ENCODE measurements around the gene G6PC3.

Gene G6PC3

DNA sequence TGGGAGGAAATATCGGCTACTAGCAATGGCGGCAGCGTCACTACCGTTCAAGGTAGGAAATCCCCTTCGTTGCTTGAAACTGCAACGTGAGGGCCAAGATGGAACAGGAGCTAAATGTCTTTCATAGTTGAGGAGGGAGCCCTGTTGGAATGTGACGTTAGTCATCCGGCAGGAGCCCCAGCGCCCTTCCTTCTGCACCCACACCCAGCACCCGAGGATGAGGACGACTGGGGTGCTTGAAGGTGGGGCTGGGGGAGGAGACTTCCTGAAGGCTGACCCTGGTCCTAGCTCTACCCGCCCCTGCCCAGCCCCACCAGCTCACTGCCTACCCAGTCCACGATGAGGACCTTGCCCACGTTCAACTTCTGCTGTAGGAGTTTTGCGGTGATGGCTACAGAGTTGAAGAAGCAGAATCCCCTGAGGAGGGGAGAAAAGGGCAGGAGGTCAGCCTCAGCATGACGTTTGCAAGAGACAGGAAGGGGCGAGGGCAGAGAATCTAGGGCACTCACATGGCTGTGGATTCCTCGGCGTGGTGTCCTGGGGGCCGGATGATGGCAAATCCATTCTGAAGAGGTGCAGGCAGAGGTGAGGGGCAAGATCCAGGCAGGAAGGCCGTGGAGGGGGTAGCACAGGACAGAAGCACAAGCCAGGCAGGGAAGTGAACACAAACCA lies 11.9 kb downstream of the G6PC3 start:
- Histone ChIP-seq H3K36me3 (ENCODE audit: insufficient read depth, low read length) (peaks cover 50% of the 10 kb centered on the region), H3K4me1 (ENCODE audit: insufficient read depth, low read length) (peaks cover 27% of the 10 kb centered on the region), H2AFZ (ENCODE audit: low read depth, low read length) (no peak overlapping the region), H3K4me3 (ENCODE audit: low read length) (no peak overlapping the region), H3K9me3 (ENCODE audit: low read length) (no peaks in the 10 kb centered on the region), H3K27me3 (ENCODE audit: insufficient read depth, low read length) (no peaks in the 10 kb centered on the region)

- no peaks in the 10 kb centered on the region for H3K9me3 ChIP-seq (ENCODE audit: low read length)
- H3K27me3 ChIP-seq (ENCODE audit: insufficient read depth, low read length): no peaks in the 10 kb centered on the region
- H3K4me3 ChIP-seq (ENCODE audit: low read length): no peak overlapping the region
- peaks cover 47% of the 10 kb centered on the region for H3K36me3 ChIP-seq (ENCODE audit: insufficient read depth, low read length)
- H3K4me1 ChIP-seq (ENCODE audit: insufficient read depth, low read length): peaks cover 36% of the 10 kb centered on the region
- H2AFZ ChIP-seq (ENCODE audit: low read depth, low read length): no peak overlapping the region
Observed at GRCh38 chr17:44083250-44083849, 12.8 kb downstream of the G6PC3 start.

DNA sequence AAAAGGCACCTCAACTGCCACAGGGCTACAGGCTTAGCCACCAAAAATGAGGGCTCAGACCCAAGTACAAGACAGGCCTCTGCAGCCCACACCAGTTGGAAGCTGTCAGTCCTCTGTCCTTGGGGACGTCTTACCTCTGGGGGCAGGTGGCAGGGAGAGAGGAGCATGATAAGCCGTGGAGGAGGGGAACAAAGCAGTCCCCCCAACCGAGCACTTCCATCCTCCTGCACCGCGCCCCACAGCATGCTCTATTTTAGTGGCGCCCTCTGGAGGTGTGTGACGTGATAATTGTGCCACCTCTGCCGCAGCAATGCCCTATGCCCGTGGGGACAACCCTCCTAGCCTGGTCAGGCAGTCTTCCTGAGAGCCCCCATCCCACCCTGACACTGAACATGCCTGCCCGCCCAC lies 13.6 kb downstream of the G6PC3 start:
- Histone ChIP-seq H3K9me3 (ENCODE audit: low read length) (no peaks in the 10 kb centered on the region), H3K36me3 (ENCODE audit: insufficient read depth, low read length) (peaks cover 47% of the 10 kb centered on the region), H3K4me1 (ENCODE audit: insufficient read depth, low read length) (peaks cover 37% of the 10 kb centered on the region)

GRCh38 chr17:44084921-44085320 lies 14.4 kb downstream of the G6PC3 start:
- H3K4me1 ChIP-seq (ENCODE audit: insufficient read depth, low read length): peaks cover 36% of the 10 kb centered on the region
- no peak overlapping the region for H3K4me3 ChIP-seq (ENCODE audit: low read length)
- H3K27me3 ChIP-seq (ENCODE audit: insufficient read depth, low read length): no peaks in the 10 kb centered on the region
- H3K36me3 ChIP-seq (ENCODE audit: insufficient read depth, low read length): peaks cover 44% of the 10 kb centered on the region
- no peak overlapping the region for H2AFZ ChIP-seq (ENCODE audit: low read depth, low read length)
- no peaks in the 10 kb centered on the region for H3K9me3 ChIP-seq (ENCODE audit: low read length)

More for the DNA sequence above, 13.6 kb downstream of the G6PC3 start:
- Histone ChIP-seq H3K27me3 (ENCODE audit: insufficient read depth, low read length) (no peaks in the 10 kb centered on the region), H2AFZ (ENCODE audit: low read depth, low read length) (no peak overlapping the region), H3K4me3 (ENCODE audit: low read length) (no peak overlapping the region)

- Histone ChIP-seq H3K4me1 (ENCODE audit: insufficient read depth, low read length) (peaks cover 27% of the 10 kb centered on the region), H3K36me3 (ENCODE audit: insufficient read depth, low read length) (peaks cover 41% of the 10 kb centered on the region), H3K4me3 (ENCODE audit: low read length) (no peak overlapping the region), H3K9me3 (ENCODE audit: low read length) (no peaks in the 10 kb centered on the region), H2AFZ (ENCODE audit: low read depth, low read length) (no peak overlapping the region), H3K27me3 (ENCODE audit: insufficient read depth, low read length) (no peaks in the 10 kb centered on the region)
Observed at GRCh38 chr17:44085908-44086307, 15.4 kb downstream of the G6PC3 start.

GRCh38 chr17:44086364-44087311 lies 16.1 kb downstream of the G6PC3 start:
- H3K9me3 ChIP-seq (ENCODE audit: low read length): no peaks in the 10 kb centered on the region
- H3K4me1 ChIP-seq (ENCODE audit: insufficient read depth, low read length): peaks cover 24% of the 10 kb centered on the region
- H3K27me3 ChIP-seq (ENCODE audit: insufficient read depth, low read length): no peaks in the 10 kb centered on the region
- H3K36me3 ChIP-seq (ENCODE audit: insufficient read depth, low read length): peaks cover 48% of the 10 kb centered on the region
- H2AFZ ChIP-seq (ENCODE audit: low read depth, low read length): no peak overlapping the region
- no peak overlapping the region for H3K4me3 ChIP-seq (ENCODE audit: low read length)

DNA sequence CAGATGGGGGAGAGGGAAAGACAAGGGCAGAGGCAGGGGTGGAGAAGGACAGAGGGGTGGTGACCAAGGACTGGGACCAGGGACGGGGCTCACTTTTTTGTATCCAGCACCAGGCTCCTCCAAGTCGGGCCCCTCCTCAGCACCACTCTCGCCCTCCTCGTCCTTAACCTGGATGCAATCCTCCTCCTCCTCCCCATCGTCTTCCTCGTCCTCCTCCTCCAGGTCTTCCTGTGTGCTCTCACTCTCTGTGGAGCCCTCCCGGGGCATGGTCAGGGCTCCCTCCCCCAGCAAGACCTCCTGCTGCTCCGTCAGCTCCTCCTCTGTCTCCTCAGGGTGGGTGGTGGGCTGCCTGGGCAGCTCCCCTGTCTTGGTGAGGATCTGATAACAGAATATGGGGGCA lies 16.8 kb downstream of the G6PC3 start:
- Histone ChIP-seq H2AFZ (ENCODE audit: low read depth, low read length) (no peak overlapping the region), H3K36me3 (ENCODE audit: insufficient read depth, low read length) (peaks cover 43% of the 10 kb centered on the region), H3K9me3 (ENCODE audit: low read length) (no peaks in the 10 kb centered on the region), H3K4me1 (ENCODE audit: insufficient read depth, low read length) (peaks cover 24% of the 10 kb centered on the region), H3K4me3 (ENCODE audit: low read length) (peak overlapping the region; percentile 3), H3K27me3 (ENCODE audit: insufficient read depth, low read length) (no peaks in the 10 kb centered on the region)

DNA sequence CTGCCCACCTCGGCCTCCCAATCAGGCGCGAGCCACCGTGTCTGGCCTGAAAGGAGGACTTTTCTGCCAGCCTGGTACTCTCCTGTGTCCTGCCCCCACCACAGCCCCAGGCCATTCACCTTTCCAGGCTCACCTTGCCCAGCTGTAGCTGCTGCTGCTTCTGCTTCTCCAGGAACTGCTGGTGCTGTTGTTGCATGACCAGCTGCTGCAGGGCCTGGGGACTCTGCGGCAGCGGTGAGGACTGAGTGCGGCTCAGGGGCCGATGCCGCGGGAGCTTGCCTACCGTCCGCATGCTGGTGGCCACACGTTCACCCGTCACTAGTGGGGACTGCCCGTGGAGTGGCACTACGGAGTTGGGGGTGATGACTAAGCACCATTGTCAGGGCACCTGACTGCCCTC lies 17.7 kb downstream of the G6PC3 start:
- H2AFZ ChIP-seq (ENCODE audit: low read depth, low read length): no peak overlapping the region
- H3K9me3 ChIP-seq (ENCODE audit: low read length): no peaks in the 10 kb centered on the region
- H3K4me1 ChIP-seq (ENCODE audit: insufficient read depth, low read length): peaks cover 24% of the 10 kb centered on the region
- peaks cover 39% of the 10 kb centered on the region for H3K36me3 ChIP-seq (ENCODE audit: insufficient read depth, low read length)
- H3K4me3 ChIP-seq (ENCODE audit: low read length): no peak overlapping the region
- no peaks in the 10 kb centered on the region for H3K27me3 ChIP-seq (ENCODE audit: insufficient read depth, low read length)

GRCh38 chr17:44091200-44091997 lies 20.9 kb downstream of the G6PC3 start:
- peaks cover 26% of the 10 kb centered on the region for H3K36me3 ChIP-seq (ENCODE audit: insufficient read depth, low read length)
- H3K27me3 ChIP-seq (ENCODE audit: insufficient read depth, low read length): no peaks in the 10 kb centered on the region
- H3K4me1 ChIP-seq (ENCODE audit: insufficient read depth, low read length): peaks cover 33% of the 10 kb centered on the region

GRCh38 chr17:44092051-44092450 lies 21.5 kb downstream of the G6PC3 start:
- no peak overlapping the region for H2AFZ ChIP-seq (ENCODE audit: low read depth, low read length)
- H3K36me3 ChIP-seq (ENCODE audit: insufficient read depth, low read length): peaks cover 26% of the 10 kb centered on the region

More at GRCh38 chr17:44091200-44091997, 20.9 kb downstream of the G6PC3 start:
- Histone ChIP-seq H3K9me3 (ENCODE audit: low read length) (no peaks in the 10 kb centered on the region), H3K4me3 (ENCODE audit: low read length) (no peak overlapping the region), H2AFZ (ENCODE audit: low read depth, low read length) (no peak overlapping the region)

GRCh38 chr17:44093231-44093900 lies 22.8 kb downstream of the G6PC3 start:
- H3K9me3 ChIP-seq (ENCODE audit: low read length): no peaks in the 10 kb centered on the region
- no peaks in the 10 kb centered on the region for H3K27me3 ChIP-seq (ENCODE audit: insufficient read depth, low read length)

More at GRCh38 chr17:44092051-44092450, 21.5 kb downstream of the G6PC3 start:
- Histone ChIP-seq H3K27me3 (ENCODE audit: insufficient read depth, low read length) (no peaks in the 10 kb centered on the region), H3K9me3 (ENCODE audit: low read length) (no peaks in the 10 kb centered on the region), H3K4me3 (ENCODE audit: low read length) (no peak overlapping the region), H3K4me1 (ENCODE audit: insufficient read depth, low read length) (peaks cover 28% of the 10 kb centered on the region)

More at GRCh38 chr17:44093231-44093900, 22.8 kb downstream of the G6PC3 start:
- Histone ChIP-seq H2AFZ (ENCODE audit: low read depth, low read length) (no peak overlapping the region), H3K4me1 (ENCODE audit: insufficient read depth, low read length) (peaks cover 15% of the 10 kb centered on the region), H3K36me3 (ENCODE audit: insufficient read depth, low read length) (peaks cover 23% of the 10 kb centered on the region), H3K4me3 (ENCODE audit: low read length) (no peak overlapping the region)

All from neuron (in vitro differentiated cells).